ENCODE measurements around the gene CTNND2.

- no peak for TF ChIP-seq CTCF (IDR thresholded peaks at IDR 0.05 in 2 of 3, conservative IDR thresholded peaks at IDR 0.05 in 1 of 3; ENCODE audit: insufficient read depth in 2 of 3, low read depth in 1 of 3, low read length in 3 of 3)
- no peak for TF ChIP-seq POLR2A (conservative IDR thresholded peaks at IDR 0.05)
- no peak for TF ChIP-seq POLR2AphosphoS5 (IDR thresholded peaks at IDR 0.05; ENCODE audit: control insufficient read depth, insufficient read depth, low read depth, low read length)
- TF ChIP-seq DPF2 (IDR thresholded peaks at IDR 0.05), result no peak
- TF ChIP-seq SRF (CRISPR knock-in tag; IDR thresholded peaks at IDR 0.05), result no peak
- no peak for TF ChIP-seq SFPQ (IDR thresholded peaks at IDR 0.05; ENCODE audit: low read depth, low read length)
- no peak for TF ChIP-seq ARID4B (CRISPR knock-in tag; IDR thresholded peaks at IDR 0.05)
- no peak for TF ChIP-seq KDM2B (CRISPR knock-in tag; IDR thresholded peaks at IDR 0.05)
- no peak for TF ChIP-seq RFX5 (IDR thresholded peaks at IDR 0.05; ENCODE audit: low read depth, low read length)
- TF ChIP-seq AFF4 (CRISPR knock-in tag; IDR thresholded peaks at IDR 0.05), result no peak
Measured at GRCh38 chr5:11152368-11152767, 751.9 kb downstream of the CTNND2 start.

Measured in K562 (cell line).